HepG2 (cell line): ENCODE results near the gene ELMOD3. TPM values are rescaled to one million over a fixed set of nuclear protein-coding genes. Genes with fewer than 3 reads are reported as not detected.

ENCODE experiments used
- ADNP ChIP-seq: sonication (generic); formaldehyde crosslinking; IDR thresholded peaks from 2 replicates; pipeline ENCODE4 v1.4.0; 2020; ENCODE audit warnings: missing genetic modification reagents
- CEBPB ChIP-seq: IDR thresholded peaks from 2 replicates; pipeline ENCODE4 v1.6.1; 2011; ENCODE audit warnings: low read depth, low read length, improper control_type of control experiment, borderline replicate concordance
- EP300 ChIP-seq, 3 experiments: sonication (generic) in 1 of 3; formaldehyde crosslinking in 1 of 3; IDR thresholded peaks; 2 replicates each; pipeline versions ENCODE4 v1.5.1 to v1.6.1; 2011 to 2020; ENCODE audit warnings: low read depth in 2 of 3, low read length in 2 of 3, borderline replicate concordance in 1 of 3, improper control_type of control experiment in 1 of 3, mild to moderate bottlenecking in 1 of 3, missing genetic modification reagents in 1 of 3, moderate library complexity in 1 of 3
- NR2F1 ChIP-seq, 2 experiments: fragments of 450-650 bp in 1 of 2; formaldehyde crosslinking in 1 of 2; IDR thresholded peaks; 2 replicates each; pipeline versions ENCODE4 v1.5.0 to v1.6.1; 2016 to 2020; ENCODE audit warnings: mild to moderate bottlenecking in 1 of 2, missing compliant biosample characterization in 1 of 2, missing genetic modification reagents in 1 of 2, moderate library complexity in 1 of 2
- PAWR ChIP-seq: sonication (generic); formaldehyde crosslinking; IDR thresholded peaks from 2 replicates; pipeline ENCODE4 v1.4.0; 2020; ENCODE audit warnings: missing genetic modification reagents, mild to moderate bottlenecking, borderline replicate concordance
- SIN3B ChIP-seq: fragments of 150-350 bp; IDR thresholded peaks from 2 replicates; pipeline ENCODE4 v1.6.1; 2014; ENCODE audit warnings: low read length
- STAT6 ChIP-seq: sonication (generic); formaldehyde crosslinking; IDR thresholded peaks from 2 replicates; pipeline ENCODE4 v1.4.0; 2020; ENCODE audit warnings: missing genetic modification reagents, mild to moderate bottlenecking, borderline replicate concordance
- TCF7L2 ChIP-seq: IDR thresholded peaks from 2 replicates; pipeline ENCODE4 v1.6.1; 2011; ENCODE audit warnings: mild to moderate bottlenecking, low read depth, low read length, moderate library complexity
- TRIM24 ChIP-seq: sonication (generic); formaldehyde crosslinking; IDR thresholded peaks from 2 replicates; pipeline ENCODE4 v1.8.0; 2022; ENCODE audit warnings: mild to moderate bottlenecking, missing genetic modification reagents
- ZNF205 ChIP-seq: IDR thresholded peaks from 2 replicates; pipeline ENCODE4 v1.6.1; 2018; ENCODE audit warnings: missing biosample characterization, missing genetic modification reagents
- ZNF282 ChIP-seq: fragments of 450-650 bp; IDR thresholded peaks from 2 replicates; pipeline ENCODE4 v1.6.1; 2018; ENCODE audit not compliant: partially characterized antibody
- ZNF407 ChIP-seq: sonication (generic); formaldehyde crosslinking; IDR thresholded peaks from one replicate; pipeline ENCODE4 v1.5.1; 2020; ENCODE audit warnings: mild to moderate bottlenecking, missing genetic modification reagents; ENCODE audit errors: not compliant biosample characterization
- ZNF441 ChIP-seq: sonication (generic); formaldehyde crosslinking; IDR thresholded peaks from 2 replicates; pipeline ENCODE4 v1.7.0; 2021; ENCODE audit warnings: missing genetic modification reagents, borderline replicate concordance
- ZNF496 ChIP-seq: sonication (generic); formaldehyde crosslinking; IDR thresholded peaks from 2 replicates; pipeline ENCODE4 v1.8.1; 2023; ENCODE audit warnings: mild to moderate bottlenecking, moderate library complexity, missing genetic modification reagents; ENCODE audit not compliant: insufficient replicate concordance
- ZNF569 ChIP-seq: sonication (generic); formaldehyde crosslinking; IDR thresholded peaks from 2 replicates; pipeline ENCODE4 v1.5.0; 2020; ENCODE audit warnings: mild to moderate bottlenecking, missing genetic modification reagents, moderate library complexity, borderline replicate concordance
- ZNF83 ChIP-seq: sonication (generic); formaldehyde crosslinking; IDR thresholded peaks from 2 replicates; pipeline ENCODE4 v1.4.0; 2020; ENCODE audit warnings: missing genetic modification reagents, mild to moderate bottlenecking, borderline replicate concordance
- ZNF850 ChIP-seq: sonication (generic); formaldehyde crosslinking; conservative IDR thresholded peaks from 2 replicates; pipeline ENCODE4 v1.9.0; 2021; ENCODE audit warnings: mild to moderate bottlenecking, missing genetic modification reagents
- polyA plus RNA-seq, 8 experiments: library from polyadenylated mRNA; depleted of rRNA in 3 of 8; stranded (reverse) in 7 of 8; unstranded in 1 of 8; fragments of >200 nt; fragmentation: Illumina TruSeq in 4 of 8; extraction: Trizol in 4 of 8; gene quantifications; 2 replicates each; pipeline versions ENCODE4 v1.2.1 to v1.2.3, GENCODE V29; 2011 to 2016; ENCODE audit warnings: low read depth in 4 of 8, missing spikeins in 1 of 8, mixed read lengths in 1 of 8; ENCODE audit not compliant: insufficient read depth in 1 of 8
- total RNA-seq, 5 experiments: library from RNA; depleted of rRNA; stranded (reverse); fragments of >200 nt; fragmentation: Illumina TruSeq; extraction: Trizol; gene quantifications; 2 replicates each; pipeline ENCODE4 v1.2.3, GENCODE V29; 2016; ENCODE audit warnings: low read depth in 1 of 5

The ELMOD3 gene
- total and polyA plus RNA-seq, 2 of the 13 experiments (the other 11 are each of a cell fraction or from before 2014, with no cell fraction given), result 13.3 to 19.5 TPM

- TF ChIP-seq PAWR (CRISPR knock-in tag) (peak; percentile 93; the same call in 1 of the 2 replicates), ZNF205 (CRISPR knock-in tag) (0 out of 2 replicates have a peak, but pooled peaks have one; percentile 82), ZNF496 (CRISPR knock-in tag) (no peak), ZNF407 (CRISPR knock-in tag) (peak; percentile 94), TRIM24 (CRISPR knock-in tag) (no peak), TCF7L2 (no peak), STAT6 (peak; percentile 99), SIN3B (peak; percentile 35; the same call in 1 of the 2 replicates), ZNF569 (CRISPR knock-in tag) (peak; percentile 91; the same call in 1 of the 2 replicates), CEBPB (no peak), ZNF850 (CRISPR knock-in tag) (no peak), EP300 (IDR thresholded peaks at IDR 0.05; ENCODE audit: low read depth in 2 of 2, low read length in 2 of 2) (peak; percentile 35 to 43; a peak in 3 of 4 replicates), EP300 (CRISPR knock-in tag; IDR thresholded peaks at IDR 0.05; ENCODE audit: borderline replicate concordance) (peak; percentile 55), ADNP (CRISPR knock-in tag) (no peak), ZNF282 (no peak), NR2F1 (CRISPR knock-in tag; IDR thresholded peaks at IDR 0.05) (peak in 1 of 2 experiments; percentile 68; a peak in 2 of 4 replicates), ZNF441 (CRISPR knock-in tag) (peak; percentile 83), ZNF83 (peak; percentile 93; the same call in 1 of the 2 replicates)
These were observed 26.5 kb upstream of the ELMOD3 start, which contains the start of gene TGOLN2 (continued) for GRCh38 chr2:85327822-85328617.
